ENCODE data around the gene TAOK3. TPM values are rescaled to one million over a fixed set of nuclear protein-coding genes. Genes with fewer than 3 reads are reported as not detected.

The TAOK3 gene
- total and polyA plus RNA-seq, 2 donors (not counting 1 experiment from before 2014, with no cell fraction given), result 30.0 to 80.4 TPM

GRCh38 chr12:118334241-118334640 lies 38.5 kb downstream of the TAOK3 start:
- peaks cover 73% of the 10 kb centered on the region for H3K79me2 ChIP-seq (ENCODE audit: control insufficient read depth, insufficient read depth, low read length)
- H4K20me1 ChIP-seq (ENCODE audit: control insufficient read depth, insufficient read depth, low read length, poor library complexity, severe bottlenecking), result no peaks in the 10 kb centered on the region
- no peak for DNase-seq
- no peaks in the 10 kb centered on the region for H3K27me3 ChIP-seq (replicated peaks in 1 of 4; ENCODE audit: control extremely low read depth in 1 of 4, control insufficient read depth in 3 of 4, insufficient read depth in 4 of 4, low read length in 3 of 4)
- peaks cover 17 to 19% of the 10 kb centered on the region in 2 donors for H3K4me1 ChIP-seq (ENCODE audit: control insufficient read depth in 2 of 2, insufficient read depth in 2 of 2, low read length in 2 of 2)
- Mint-ChIP-seq H3K4me3 (no peak overlapping the region), H3K9me3 (ENCODE audit: insufficient read depth) (peaks cover 4% of the 10 kb centered on the region), H3K4me1 (peaks cover 46% of the 10 kb centered on the region), H3K27me3 (no peaks in the 10 kb centered on the region), H3K27ac (no peak overlapping the region)
- H2AFZ ChIP-seq (ENCODE audit: insufficient read depth, low read depth, low read length, poor library complexity, severe bottlenecking), result no peak overlapping the region
- POLR2A ChIA-PET, result no interaction called here
- no peak for TF ChIP-seq CTCF (IDR thresholded peaks at IDR 0.05)
- no peak for TF ChIP-seq EZH2 (IDR thresholded peaks at IDR 0.05; ENCODE audit: borderline replicate concordance, insufficient read depth, low read depth, low read length, poor library complexity, severe bottlenecking)
- intact Hi-C loops (cut with micrococcal nuclease), result no loop called here
- H3K9ac ChIP-seq (ENCODE audit: low read length), result no peak overlapping the region
- no peak for ATAC-seq (ENCODE audit: low read depth)
- peaks cover 1 to 3% of the 10 kb centered on the region in 2 experiments for H3K36me3 ChIP-seq (replicated peaks in 1 of 2; ENCODE audit: control extremely low read depth in 1 of 2, control insufficient read depth in 1 of 2, extremely low read depth in 1 of 2, insufficient read depth in 2 of 2, low read length in 1 of 2)
- H3K4me2 ChIP-seq (replicated peaks; ENCODE audit: low read depth, low read length, poor library complexity, severe bottlenecking), result no peak overlapping the region
- CTCF ChIA-PET, result no interaction called here
- no peak overlapping the region for H3K27ac ChIP-seq (ENCODE audit: low read length in 2 of 2)
- H3K9me3 ChIP-seq (ENCODE audit: control extremely low read depth in 1 of 3, control insufficient read depth in 2 of 3, insufficient read depth in 1 of 3, low read length in 2 of 3), result no peaks in the 10 kb centered on the region
- 100% methylated on average over 2 of the region's 3 CpGs for WGBS (ENCODE audit: insufficient coverage)
- H3K4me3 ChIP-seq (ENCODE audit: control extremely low read depth in 1 of 5, extremely low read depth in 1 of 5, insufficient read depth in 1 of 5, low read depth in 2 of 5, low read length in 4 of 5), result no peak overlapping the region

GRCh38 chr12:118332511-118332910 lies 40.2 kb downstream of the TAOK3 start:
- Histone ChIP-seq H3K27me3 (replicated peaks in 1 of 4; ENCODE audit: control extremely low read depth in 1 of 4, control insufficient read depth in 3 of 4, insufficient read depth in 4 of 4, low read length in 3 of 4) (no peaks in the 10 kb centered on the region), H3K4me1 (ENCODE audit: control insufficient read depth in 2 of 2, insufficient read depth in 2 of 2, low read length in 2 of 2) (peaks cover 21 to 37% of the 10 kb centered on the region in 2 donors), H3K79me2 (ENCODE audit: control insufficient read depth, insufficient read depth, low read length) (peaks cover 74% of the 10 kb centered on the region), H3K36me3 (replicated peaks in 1 of 2; ENCODE audit: control extremely low read depth in 1 of 2, control insufficient read depth in 1 of 2, extremely low read depth in 1 of 2, insufficient read depth in 2 of 2, low read length in 1 of 2) (peaks cover 0 to 1% of the 10 kb centered on the region in 2 experiments), H3K4me3 (ENCODE audit: control extremely low read depth in 1 of 5, extremely low read depth in 1 of 5, insufficient read depth in 1 of 5, low read depth in 2 of 5, low read length in 4 of 5) (no peak overlapping the region), H3K4me2 (replicated peaks; ENCODE audit: low read depth, low read length, poor library complexity, severe bottlenecking) (no peak overlapping the region), H2AFZ (ENCODE audit: insufficient read depth, low read depth, low read length, poor library complexity, severe bottlenecking) (no peak overlapping the region), H3K27ac (ENCODE audit: low read length in 2 of 2) (no peak overlapping the region), H3K9me3 (ENCODE audit: control extremely low read depth in 1 of 3, control insufficient read depth in 2 of 3, insufficient read depth in 1 of 3, low read length in 2 of 3) (peaks cover 0 to 2% (median 0%) of the 10 kb centered on the region in 3 donors), H4K20me1 (ENCODE audit: control insufficient read depth, insufficient read depth, low read length, poor library complexity, severe bottlenecking) (no peaks in the 10 kb centered on the region), H3K9ac (ENCODE audit: low read length) (no peak overlapping the region)
- WGBS (ENCODE audit: insufficient coverage), result no CpG with 5 or more reads among the region's 4 CpGs
- Mint-ChIP-seq H3K9me3 (ENCODE audit: insufficient read depth) (peaks cover 1% of the 10 kb centered on the region), H3K4me3 (no peak overlapping the region), H3K27ac (no peak overlapping the region), H3K27me3 (no peaks in the 10 kb centered on the region), H3K4me1 (peaks cover 52% of the 10 kb centered on the region)
- ChIA-PET CTCF (interaction anchor here (0.7 kb wide), 1 partner anchor 149 kb away, joined by 3 read pairs; no protein-coding TSS in a partner anchor), POLR2A (no interaction called here)
- no peak for ATAC-seq (ENCODE audit: low read depth)
- TF ChIP-seq CTCF (IDR thresholded peaks at IDR 0.05), result no peak
- TF ChIP-seq EZH2 (IDR thresholded peaks at IDR 0.05; ENCODE audit: borderline replicate concordance, insufficient read depth, low read depth, low read length, poor library complexity, severe bottlenecking), result no peak
- intact Hi-C loops (cut with micrococcal nuclease), result no loop called here
- no peak for DNase-seq

Data from B cell (primary cell).